GM19452 (cell line): Measurements from ENCODE around the gene COX7A1.
A peak's percentile ranks its signal among the peaks of the same experiment; 100 is the strongest.
"Not testable (repeated sequence)": the region's sequence is repeated elsewhere in the genome, so short reads cannot be mapped to it uniquely, and the experiment has no call there.

Experiments used
- ATAC-seq: cut with Tn5 transposase; IDR thresholded peaks from one replicate; pipeline ENCODE4 v1.9.1; 2021; ENCODE audit not compliant: unreplicated experiment

Gene COX7A1

GRCh38 chr19:36142046-36142445 lies 10.2 kb downstream of the COX7A1 start:
- ATAC-seq = no peak

- ATAC-seq = peak; percentile 46
Observed at GRCh38 chr19:36141039-36141927, 11.0 kb downstream of the COX7A1 start.

- ATAC-seq = peak; percentile 6
Observed at GRCh38 chr19:36140304-36141038, 11.8 kb downstream of the COX7A1 start.

GRCh38 chr19:36139473-36140303 lies 12.6 kb downstream of the COX7A1 start, which contains the start of gene CAPNS1:
CAPNS1 (plus strand) TSS chr19:36140066; CDS start chr19:36141012, 946 bp downstream.
- ATAC-seq = peak; percentile 80

GRCh38 chr19:36139120-36139472 lies 13.2 kb downstream of the COX7A1 start:
- ATAC-seq = no peak

- no peak for ATAC-seq
Observed at GRCh38 chr19:36136964-36137686, 15.1 kb downstream of the COX7A1 start.

- ATAC-seq = not testable (repeated sequence)
Observed at GRCh38 chr19:36134867-36135266, 17.4 kb downstream of the COX7A1 start.

GRCh38 chr19:36131221-36131620 lies 21.0 kb downstream of the COX7A1 start:
- not testable (repeated sequence) for ATAC-seq

GRCh38 chr19:36128392-36128736 lies 23.9 kb downstream of the COX7A1 start:
- no peak for ATAC-seq

- no peak for ATAC-seq
Observed at GRCh38 chr19:36125557-36125956, 26.7 kb downstream of the COX7A1 start.

GRCh38 chr19:36121486-36122124 lies 30.6 kb downstream of the COX7A1 start:
- no peak for ATAC-seq

- no peak for ATAC-seq
Observed at GRCh38 chr19:36120984-36121358, 31.3 kb downstream of the COX7A1 start.

- ATAC-seq = no peak
Observed at GRCh38 chr19:36120092-36120983, 31.9 kb downstream of the COX7A1 start.

GRCh38 chr19:36116344-36116637 lies 36.0 kb downstream of the COX7A1 start:
- no peak for ATAC-seq

- peak; percentile 27 for ATAC-seq
Observed at GRCh38 chr19:36115453-36116343, 36.5 kb downstream of the COX7A1 start, which contains the start of gene TBCB. TBCB (plus strand) TSS chr19:36115468; CDS start chr19:36115561, 93 bp downstream.

GRCh38 chr19:36114721-36115452 lies 37.4 kb downstream of the COX7A1 start, which contains the start of gene POLR2I:
POLR2I (minus strand) TSS chr19:36114875; CDS start chr19:36114856, 19 bp downstream.
- ATAC-seq = peak; percentile 79
